Measurements from ENCODE around the gene PTRH1. TPM values are rescaled to one million over a fixed set of nuclear protein-coding genes. Genes with fewer than 3 reads are reported as not detected.

PTRH1 gene
- total RNA-seq, 1 experiment from 2014 or later: 15.1 TPM

DNA sequence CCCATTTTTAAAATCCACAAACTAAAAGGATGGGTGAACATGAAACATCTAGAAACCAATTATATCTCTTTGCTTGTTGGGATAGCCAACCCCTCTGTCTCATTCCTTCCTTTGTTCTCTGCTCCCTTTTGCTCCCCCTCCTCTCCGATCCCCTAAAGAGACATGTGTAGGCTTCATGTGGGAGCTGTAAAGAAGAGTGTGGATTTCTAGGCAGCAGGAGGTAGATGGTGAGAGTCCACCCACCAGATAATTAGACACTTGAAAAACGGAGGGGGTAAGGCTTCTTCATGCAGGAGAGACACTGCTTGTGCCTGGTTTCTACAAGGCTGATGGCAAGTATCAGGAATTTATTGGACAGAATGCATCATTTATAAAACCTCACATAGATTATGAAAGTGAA lies 36.0 kb downstream of the PTRH1 start:
- intact Hi-C loops (cut with micrococcal nuclease; ENCODE audit: unreplicated experiment): no loop called here
- CTCF ChIA-PET: no interaction called here
- H3K9me3 Mint-ChIP-seq (ENCODE audit: low read depth, unreplicated experiment): no peaks in the 10 kb centered on the region
- no peak overlapping the region for H3K4me3 Mint-ChIP-seq (ENCODE audit: low read depth, unreplicated experiment)
- no peak overlapping the region for H3K27ac Mint-ChIP-seq (ENCODE audit: unreplicated experiment)
- DNase-seq: no peak
- no peaks in the 10 kb centered on the region for H3K36me3 Mint-ChIP-seq (ENCODE audit: insufficient read depth, unreplicated experiment)
- TF ChIP-seq CTCF (IDR thresholded peaks at IDR 0.05; ENCODE audit: unreplicated experiment): no peak
- no TSS peak for BruUV-seq (replicated peaks)
- H3K4me1 Mint-ChIP-seq (ENCODE audit: low read depth, unreplicated experiment): no peaks in the 10 kb centered on the region
- no peaks in the 10 kb centered on the region for H3K27me3 Mint-ChIP-seq (ENCODE audit: unreplicated experiment)

DNA sequence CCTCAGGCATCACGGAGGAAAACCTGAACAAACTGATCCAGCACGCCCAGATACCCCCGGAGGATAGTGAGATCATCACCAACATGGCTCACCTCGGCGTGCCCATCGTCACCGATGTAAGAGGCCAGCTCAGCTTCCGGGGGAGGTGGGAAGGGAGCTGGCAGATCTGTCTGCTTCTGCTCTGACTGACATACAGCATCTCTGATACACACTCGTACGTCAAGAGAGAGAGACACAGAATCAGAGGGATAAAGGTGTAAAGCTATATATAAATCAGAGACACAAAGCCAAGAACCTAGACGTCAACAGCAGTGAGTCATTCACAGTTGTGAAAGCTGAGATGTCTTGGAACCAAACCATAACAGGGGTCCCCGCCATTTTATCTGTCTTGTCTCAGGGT lies 38.8 kb downstream of the PTRH1 start:
- Mint-ChIP-seq H3K9me3 (ENCODE audit: low read depth, unreplicated experiment) (no peaks in the 10 kb centered on the region), H3K27ac (ENCODE audit: unreplicated experiment) (no peak overlapping the region), H3K36me3 (ENCODE audit: insufficient read depth, unreplicated experiment) (no peaks in the 10 kb centered on the region), H3K4me3 (ENCODE audit: low read depth, unreplicated experiment) (no peak overlapping the region), H3K4me1 (ENCODE audit: low read depth, unreplicated experiment) (no peaks in the 10 kb centered on the region), H3K27me3 (ENCODE audit: unreplicated experiment) (no peaks in the 10 kb centered on the region)
- BruUV-seq (replicated peaks): no TSS peak
- intact Hi-C loops (cut with micrococcal nuclease; ENCODE audit: unreplicated experiment): no loop called here
- no peak for TF ChIP-seq CTCF (IDR thresholded peaks at IDR 0.05; ENCODE audit: unreplicated experiment)
- no peak for DNase-seq
- CTCF ChIA-PET: no interaction called here

DNA sequence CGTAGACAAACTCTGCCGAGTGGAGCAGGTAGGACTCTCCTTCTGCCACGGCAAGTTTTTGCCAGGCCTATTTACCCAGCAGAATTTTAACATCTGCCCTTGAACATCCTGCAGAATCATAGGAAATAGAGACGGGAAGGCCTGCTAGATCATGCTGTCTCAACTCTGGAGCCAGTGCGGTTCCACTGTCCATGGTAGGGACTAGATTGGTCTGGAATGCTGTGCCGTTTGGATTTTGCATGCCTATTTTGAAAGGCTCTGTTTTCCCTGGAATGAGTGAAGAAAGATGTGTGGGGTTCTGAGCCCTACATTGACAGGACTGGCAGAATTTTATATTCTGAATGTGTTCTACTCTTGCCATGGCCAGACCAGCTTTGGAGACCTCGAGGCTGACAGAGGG lies 42.2 kb downstream of the PTRH1 start:
- no TSS peak for BruUV-seq (replicated peaks)
- Mint-ChIP-seq H3K4me1 (ENCODE audit: low read depth, unreplicated experiment) (no peaks in the 10 kb centered on the region), H3K27ac (ENCODE audit: unreplicated experiment) (no peak overlapping the region), H3K27me3 (ENCODE audit: unreplicated experiment) (no peaks in the 10 kb centered on the region), H3K9me3 (ENCODE audit: low read depth, unreplicated experiment) (no peaks in the 10 kb centered on the region), H3K36me3 (ENCODE audit: insufficient read depth, unreplicated experiment) (no peaks in the 10 kb centered on the region), H3K4me3 (ENCODE audit: low read depth, unreplicated experiment) (no peak overlapping the region)
- no peak for TF ChIP-seq CTCF (IDR thresholded peaks at IDR 0.05; ENCODE audit: unreplicated experiment)
- DNase-seq: no peak
- intact Hi-C loops (cut with micrococcal nuclease; ENCODE audit: unreplicated experiment): no loop called here
- CTCF ChIA-PET: no interaction called here

- H3K36me3 Mint-ChIP-seq (ENCODE audit: insufficient read depth, unreplicated experiment): no peaks in the 10 kb centered on the region
- CTCF ChIA-PET: interaction anchor here (0.5 kb wide), 1 partner anchor 67 kb away, joined by 3 read pairs; the partner anchor contains the start of gene TOR2A
- no peak overlapping the region for H3K4me3 Mint-ChIP-seq (ENCODE audit: low read depth, unreplicated experiment)
- BruUV-seq (replicated peaks): no TSS peak
- no peak for TF ChIP-seq CTCF (IDR thresholded peaks at IDR 0.05; ENCODE audit: unreplicated experiment)
- H3K27ac Mint-ChIP-seq (ENCODE audit: unreplicated experiment): no peak overlapping the region
- no peaks in the 10 kb centered on the region for H3K9me3 Mint-ChIP-seq (ENCODE audit: low read depth, unreplicated experiment)
- no peaks in the 10 kb centered on the region for H3K4me1 Mint-ChIP-seq (ENCODE audit: low read depth, unreplicated experiment)
- no peak for DNase-seq
- no peaks in the 10 kb centered on the region for H3K27me3 Mint-ChIP-seq (ENCODE audit: unreplicated experiment)
- intact Hi-C loops (cut with micrococcal nuclease; ENCODE audit: unreplicated experiment): no loop called here
Observed at GRCh38 chr9:127667906-127668305, 47.6 kb downstream of the PTRH1 start.
